ENCODE results near the gene NIP7.
"Not testable (repeated sequence)": the region's sequence is repeated elsewhere in the genome, so short reads cannot be mapped to it uniquely, and the experiment has no call there.

NIP7 gene

GRCh38 chr16:69294051-69294450 lies 45.5 kb upstream of the NIP7 start:
- Histone ChIP-seq H3K9ac (ENCODE audit: low read length) (no peak overlapping the region), H3K4me1 (ENCODE audit: insufficient read depth, low read length, severe bottlenecking) (no peaks in the 10 kb centered on the region), H3K9me3 (ENCODE audit: low read length) (no peaks in the 10 kb centered on the region), H3K27ac (ENCODE audit: low read depth, low read length, poor library complexity, severe bottlenecking) (no peak overlapping the region), H3K79me2 (ENCODE audit: insufficient read depth, low read length) (no peaks in the 10 kb centered on the region), H3K4me3 (ENCODE audit: low read depth, low read length, poor library complexity, severe bottlenecking) (no peak overlapping the region), H3K36me3 (ENCODE audit: insufficient read depth, low read length) (peaks cover 22% of the 10 kb centered on the region; the same call in 1 of the 2 replicates), H3K27me3 (ENCODE audit: insufficient read depth, low read length) (no peaks in the 10 kb centered on the region), H2AFZ (ENCODE audit: low read length) (no peak overlapping the region), H4K20me1 (ENCODE audit: insufficient read depth, low read length) (no peaks in the 10 kb centered on the region), H3K4me2 (ENCODE audit: low read length) (no peak overlapping the region), H3F3A (ENCODE audit: insufficient read depth, low read length) (no peaks in the 10 kb centered on the region), H3K9me2 (ENCODE audit: low read depth, low read length) (no peaks in the 10 kb centered on the region)
- TF ChIP-seq EZH2 (IDR thresholded peaks at IDR 0.05; ENCODE audit: borderline replicate concordance, low read length) (no peak), CTCF (IDR thresholded peaks at IDR 0.05; ENCODE audit: low read length) (no peak)

GRCh38 chr16:69296771-69297170 lies 42.8 kb upstream of the NIP7 start:
- H3K4me1 ChIP-seq (ENCODE audit: insufficient read depth, low read length, severe bottlenecking); H3K27me3 ChIP-seq (ENCODE audit: insufficient read depth, low read length); H3F3A ChIP-seq (ENCODE audit: insufficient read depth, low read length); H3K9me2 ChIP-seq (ENCODE audit: low read depth, low read length); H3K9me3 ChIP-seq (ENCODE audit: low read length); H3K27ac ChIP-seq (ENCODE audit: low read depth, low read length, poor library complexity, severe bottlenecking); H3K4me3 ChIP-seq (ENCODE audit: low read depth, low read length, poor library complexity, severe bottlenecking); H2AFZ ChIP-seq (ENCODE audit: low read length); H4K20me1 ChIP-seq (ENCODE audit: insufficient read depth, low read length); H3K9ac ChIP-seq (ENCODE audit: low read length); H3K79me2 ChIP-seq (ENCODE audit: insufficient read depth, low read length); H3K4me2 ChIP-seq (ENCODE audit: low read length): not testable (repeated sequence)
- H3K36me3 ChIP-seq (ENCODE audit: insufficient read depth, low read length): peaks cover 32% of the 10 kb centered on the region

- Histone ChIP-seq H3K9ac (ENCODE audit: low read length) (no peak overlapping the region), H3K4me2 (ENCODE audit: low read length) (no peak overlapping the region), H3K79me2 (ENCODE audit: insufficient read depth, low read length) (no peaks in the 10 kb centered on the region), H3K9me3 (ENCODE audit: low read length) (no peaks in the 10 kb centered on the region), H3K27me3 (ENCODE audit: insufficient read depth, low read length) (no peaks in the 10 kb centered on the region), H4K20me1 (ENCODE audit: insufficient read depth, low read length) (no peaks in the 10 kb centered on the region), H3K27ac (ENCODE audit: low read depth, low read length, poor library complexity, severe bottlenecking) (no peak overlapping the region), H3K36me3 (ENCODE audit: insufficient read depth, low read length) (peaks cover 35% of the 10 kb centered on the region), H3K4me3 (ENCODE audit: low read depth, low read length, poor library complexity, severe bottlenecking) (no peak overlapping the region), H3F3A (ENCODE audit: insufficient read depth, low read length) (no peaks in the 10 kb centered on the region), H3K9me2 (ENCODE audit: low read depth, low read length) (no peaks in the 10 kb centered on the region), H2AFZ (ENCODE audit: low read length) (no peak overlapping the region), H3K4me1 (ENCODE audit: insufficient read depth, low read length, severe bottlenecking) (peaks cover 8% of the 10 kb centered on the region)
- TF ChIP-seq CTCF (IDR thresholded peaks at IDR 0.05; ENCODE audit: low read length): no peak
- TF ChIP-seq EZH2 (IDR thresholded peaks at IDR 0.05; ENCODE audit: borderline replicate concordance, low read length): no peak
These were observed 41.3 kb upstream of the NIP7 start for GRCh38 chr16:69298261-69298660.

- TF ChIP-seq CTCF (IDR thresholded peaks at IDR 0.05; ENCODE audit: low read length): no peak
- no peak for TF ChIP-seq EZH2 (IDR thresholded peaks at IDR 0.05; ENCODE audit: borderline replicate concordance, low read length)
- H3F3A ChIP-seq (ENCODE audit: insufficient read depth, low read length): no peaks in the 10 kb centered on the region
- H3K4me3 ChIP-seq (ENCODE audit: low read depth, low read length, poor library complexity, severe bottlenecking): no peak overlapping the region
- H3K79me2 ChIP-seq (ENCODE audit: insufficient read depth, low read length): no peaks in the 10 kb centered on the region
- peaks cover 8% of the 10 kb centered on the region for H3K4me1 ChIP-seq (ENCODE audit: insufficient read depth, low read length, severe bottlenecking)
- H3K9me3 ChIP-seq (ENCODE audit: low read length): no peaks in the 10 kb centered on the region
- H2AFZ ChIP-seq (ENCODE audit: low read length): no peak overlapping the region
- peaks cover 38% of the 10 kb centered on the region for H3K36me3 ChIP-seq (ENCODE audit: insufficient read depth, low read length)
- H3K4me2 ChIP-seq (ENCODE audit: low read length): no peak overlapping the region
- no peaks in the 10 kb centered on the region for H4K20me1 ChIP-seq (ENCODE audit: insufficient read depth, low read length)
- no peak overlapping the region for H3K27ac ChIP-seq (ENCODE audit: low read depth, low read length, poor library complexity, severe bottlenecking)
- no peaks in the 10 kb centered on the region for H3K9me2 ChIP-seq (ENCODE audit: low read depth, low read length)
- H3K9ac ChIP-seq (ENCODE audit: low read length): no peak overlapping the region
- H3K27me3 ChIP-seq (ENCODE audit: insufficient read depth, low read length): no peaks in the 10 kb centered on the region
These were observed 38.4 kb upstream of the NIP7 start for GRCh38 chr16:69301187-69301586.
